8988T (cell line): ENCODE results near the gene ACSL6.

Source experiments
- DNase-seq: peaks from one replicate; pipeline ENCODE4 v3.0.0; 2011

ACSL6 gene

GRCh38 chr5:132013711-132014110 lies 2.3 kb upstream of the ACSL6 start:
- DNase-seq, result no peak

DNA sequence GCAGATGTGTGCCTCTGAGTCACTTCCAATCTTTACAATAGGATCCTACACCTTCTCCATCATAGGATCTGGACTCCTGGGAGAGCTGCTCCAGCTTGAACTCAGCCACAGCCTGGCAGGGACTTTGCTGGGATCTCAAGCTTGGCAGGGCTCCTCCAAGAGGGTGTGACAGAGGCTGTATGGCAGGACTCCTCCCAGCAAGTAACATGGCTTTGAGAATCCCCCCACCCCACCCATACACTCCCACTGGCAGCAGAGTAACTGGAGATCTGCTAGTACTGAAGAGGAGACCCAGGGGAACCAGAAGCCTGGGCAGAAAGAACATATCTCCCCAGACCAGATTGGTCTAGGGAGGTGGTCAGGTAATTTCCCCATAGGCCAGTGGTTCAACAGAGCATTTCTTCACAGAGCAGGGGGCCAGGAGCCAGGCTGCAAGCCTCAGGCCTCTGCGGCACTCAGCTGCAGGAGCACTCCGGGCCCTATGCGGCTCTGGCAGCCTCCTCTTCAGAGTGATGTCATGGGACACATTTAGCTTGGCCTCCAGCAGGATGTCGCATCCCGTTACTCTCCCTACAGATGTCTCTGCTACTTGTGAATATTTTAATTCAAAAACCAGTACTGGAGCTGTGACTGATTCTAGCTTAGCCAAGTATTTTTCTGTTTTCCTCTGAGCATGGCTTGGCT lies 1.7 kb upstream of the ACSL6 start:
- DNase-seq, result no peak

DNA sequence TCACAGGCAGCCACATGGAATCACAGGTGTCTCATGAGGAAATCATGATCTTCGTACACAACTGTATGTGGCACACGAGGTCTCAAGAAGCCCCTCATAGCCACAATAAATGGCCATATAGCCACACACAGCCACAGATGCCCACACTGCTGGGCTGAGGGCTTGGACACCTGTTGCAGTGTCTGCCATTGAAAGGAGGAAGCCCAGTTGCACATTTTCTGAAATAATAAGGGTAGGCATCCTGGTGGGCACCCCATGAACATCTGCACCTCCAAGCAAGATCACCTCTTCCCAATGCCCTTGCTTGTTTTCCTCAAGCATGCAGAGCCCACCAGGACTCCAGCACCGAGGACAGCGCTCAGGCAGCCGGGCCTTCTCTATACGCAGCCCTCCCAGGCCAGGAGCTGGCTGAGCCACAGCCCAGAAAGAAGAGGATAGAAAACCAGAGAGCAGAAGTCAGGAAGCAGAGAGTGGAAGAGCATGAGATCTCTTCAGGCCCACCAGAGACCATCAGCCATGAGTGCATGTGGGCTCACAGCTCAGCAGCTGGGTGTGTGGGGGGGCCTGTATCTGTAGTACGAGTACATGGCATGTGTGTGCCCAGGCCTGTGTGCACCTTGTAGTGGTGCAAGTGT lies 1.0 kb upstream of the ACSL6 start:
- DNase-seq, result no peak

DNA sequence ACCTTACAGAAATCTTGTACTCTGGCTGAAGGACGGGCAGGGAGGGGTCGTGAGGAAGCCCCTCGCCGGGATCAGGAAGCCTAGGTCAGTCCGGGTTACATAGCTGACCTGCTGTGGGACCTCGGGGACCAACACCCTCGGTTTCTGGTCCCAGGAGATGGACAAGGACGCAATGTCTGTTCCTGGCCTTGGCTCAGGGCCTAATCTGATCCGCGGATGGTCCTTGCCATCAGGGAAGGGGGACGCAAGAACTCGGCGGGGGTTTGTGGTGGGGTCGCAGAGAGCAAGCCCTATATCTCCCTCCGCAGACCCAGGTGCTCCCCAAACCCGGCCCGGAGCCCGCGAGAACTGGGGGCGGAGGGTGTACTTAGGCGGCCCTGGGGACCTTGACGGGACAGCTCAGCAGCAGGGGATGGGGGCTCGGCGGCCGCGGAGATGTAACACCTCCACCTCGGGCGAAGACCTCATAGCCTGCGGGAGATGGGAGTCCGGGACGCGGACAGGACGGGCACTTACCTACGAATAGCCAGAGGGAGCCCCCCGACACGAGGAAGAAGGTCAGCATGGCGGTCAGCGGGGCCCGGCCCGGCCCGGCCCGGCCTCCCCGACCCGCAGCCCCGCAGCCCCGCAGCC lies 353 bp downstream of the ACSL6 start:
- DNase-seq, result no peak

GRCh38 chr5:132010645-132010988 lies 841 bp downstream of the ACSL6 start:
- DNase-seq, result no peak

DNA sequence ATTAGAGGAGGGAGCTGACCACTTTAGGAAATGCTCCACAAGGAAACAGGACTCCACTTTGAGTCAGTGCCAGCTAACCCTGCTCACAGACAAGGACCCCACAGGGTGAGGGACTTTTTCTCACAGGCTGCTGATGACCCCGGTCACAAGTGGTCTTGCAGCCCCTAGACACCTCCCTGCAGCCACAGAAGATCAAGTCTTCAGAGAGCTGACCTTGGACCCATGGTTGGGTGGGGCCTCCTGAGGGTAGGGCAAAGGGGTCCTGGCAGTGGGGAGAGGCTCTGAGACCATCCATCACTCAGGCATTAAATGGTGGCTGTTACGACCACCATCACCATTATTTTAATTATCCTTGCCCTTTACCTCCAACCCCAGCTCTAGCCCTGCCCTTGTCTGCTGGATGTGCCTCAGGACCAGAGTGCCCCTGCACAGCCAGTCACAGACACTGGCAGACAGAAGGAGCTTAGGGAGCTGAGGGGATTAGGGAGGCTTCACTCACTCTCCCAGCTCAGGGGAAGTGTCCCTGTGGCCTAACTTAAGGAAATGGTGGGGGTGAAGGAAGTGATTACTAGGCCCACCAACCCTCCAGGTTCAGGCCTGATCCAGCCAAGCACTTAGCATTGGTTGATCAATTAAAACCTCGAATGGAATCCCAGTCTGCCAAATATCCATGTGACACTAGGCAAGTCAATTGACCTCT lies 1.6 kb downstream of the ACSL6 start:
- DNase-seq, result no peak

- DNase-seq, result no peak
Measured at GRCh38 chr5:132008961-132009680, 2.3 kb downstream of the ACSL6 start.

GRCh38 chr5:132008163-132008473 lies 3.3 kb downstream of the ACSL6 start:
- DNase-seq, result no peak

- peak; percentile 73 for DNase-seq
Measured at GRCh38 chr5:132007399-132008162, 3.9 kb downstream of the ACSL6 start.

DNA sequence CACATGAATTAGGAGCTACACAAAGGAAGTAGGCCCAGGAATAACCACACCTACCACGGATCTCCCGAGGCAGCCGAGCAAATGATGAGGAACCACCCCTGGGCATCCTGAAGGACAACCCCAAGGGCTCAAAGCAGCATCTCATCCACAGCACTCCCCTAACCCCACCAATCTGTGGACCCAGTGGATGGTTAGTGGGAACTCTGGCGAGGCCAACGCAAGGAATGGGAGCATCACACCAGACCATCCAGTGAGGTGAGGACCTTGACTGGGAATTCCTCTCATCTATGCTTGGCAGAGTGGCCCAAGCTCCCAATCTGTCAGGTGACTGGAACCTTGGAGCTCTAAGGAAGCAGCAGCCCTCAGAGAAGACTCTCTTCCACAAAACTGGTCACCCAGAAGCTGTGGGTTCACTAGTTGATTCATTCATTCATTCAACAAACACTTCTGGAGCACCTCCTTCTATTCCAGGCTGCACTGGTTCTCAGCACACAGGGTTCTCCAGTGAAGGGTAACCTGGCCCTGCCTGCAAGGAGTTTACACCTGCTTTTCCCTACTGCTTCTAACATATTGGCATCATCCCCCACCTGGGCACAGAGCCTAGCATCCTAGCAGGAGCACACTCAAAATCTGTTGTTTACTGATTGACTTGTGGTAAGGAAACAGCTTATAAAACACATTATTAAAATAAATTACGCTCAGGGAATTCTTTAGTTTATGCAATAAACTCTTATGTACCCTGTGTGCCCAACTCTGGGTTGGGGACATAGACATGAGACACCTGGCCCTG lies 4.9 kb downstream of the ACSL6 start:
- no peak for DNase-seq

- no peak for DNase-seq
Measured at GRCh38 chr5:132005591-132005990, 5.9 kb downstream of the ACSL6 start.

DNA sequence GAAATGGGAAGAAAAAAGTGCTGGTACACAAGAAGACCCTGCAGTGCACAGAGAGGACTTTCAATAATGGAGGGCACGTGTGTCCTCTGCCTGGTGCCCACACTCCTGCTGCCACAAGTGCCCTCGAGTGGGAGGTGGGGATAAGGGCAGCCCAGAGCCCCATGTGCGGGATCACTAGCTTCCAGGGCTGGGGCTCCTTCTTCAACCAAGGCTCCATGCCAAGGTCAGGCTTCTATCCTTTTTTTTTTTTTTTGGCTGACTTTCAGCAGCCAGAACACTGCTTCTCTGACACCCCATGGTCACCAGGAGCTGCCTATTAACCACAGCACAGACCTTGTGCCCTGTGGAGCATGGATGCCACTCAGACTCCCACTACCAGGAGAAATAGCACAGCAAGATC lies 7.5 kb downstream of the ACSL6 start:
- no peak for DNase-seq

DNA sequence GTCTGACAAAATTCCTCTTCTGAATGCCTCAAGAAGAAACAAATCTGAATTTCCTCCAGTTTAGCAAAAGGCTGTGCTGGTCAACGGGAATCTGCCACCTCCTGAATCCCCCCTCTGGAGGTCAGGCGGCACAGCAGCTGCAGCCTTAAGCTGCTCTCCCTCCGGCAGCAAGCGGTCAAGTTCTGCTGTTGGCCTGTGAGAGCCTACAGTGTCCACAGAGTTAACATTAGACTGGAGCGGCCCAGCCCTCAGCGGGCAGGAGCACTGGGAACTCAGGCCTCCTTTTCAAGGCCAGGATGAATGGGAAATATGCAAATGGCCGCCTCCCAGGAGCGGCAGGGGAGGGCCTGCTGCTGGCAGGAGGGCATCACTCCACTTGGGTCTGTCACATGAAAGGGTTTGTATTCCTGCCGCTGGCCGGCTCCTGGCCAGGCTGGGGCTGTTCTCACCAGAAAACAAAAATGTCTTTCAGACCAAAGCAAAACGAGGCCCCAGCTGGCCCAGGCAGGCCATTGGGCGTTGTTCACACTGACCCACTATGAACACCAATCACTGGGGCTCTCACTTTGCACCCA lies 8.2 kb downstream of the ACSL6 start:
- no peak for DNase-seq

DNA sequence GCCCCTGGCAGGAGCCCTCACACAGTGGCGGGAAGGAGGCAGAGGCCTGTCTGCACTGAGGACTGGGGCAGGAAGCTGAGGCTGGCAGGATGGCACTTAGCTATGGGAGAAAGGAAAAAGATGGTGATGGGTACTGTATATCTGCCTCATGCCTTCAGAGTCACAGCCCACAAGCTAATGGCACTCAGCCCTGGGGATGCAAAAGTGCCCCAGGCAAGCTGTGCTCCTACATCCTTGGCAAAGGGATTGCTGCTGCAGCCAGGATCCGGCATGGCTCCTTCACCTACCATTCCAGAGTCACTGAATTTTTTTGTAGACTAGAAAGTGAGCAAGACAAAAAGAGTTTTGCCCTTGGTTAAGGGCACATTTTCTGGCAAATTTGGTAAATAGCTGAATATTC lies 8.7 kb downstream of the ACSL6 start:
- DNase-seq, result no peak

GRCh38 chr5:132001647-132002561 lies 9.6 kb downstream of the ACSL6 start:
- no peak for DNase-seq

GRCh38 chr5:132000677-132001453 lies 10.6 kb downstream of the ACSL6 start:
- no peak for DNase-seq

- DNase-seq, result no peak
Measured at GRCh38 chr5:132000241-132000490, 11.3 kb downstream of the ACSL6 start.

DNA sequence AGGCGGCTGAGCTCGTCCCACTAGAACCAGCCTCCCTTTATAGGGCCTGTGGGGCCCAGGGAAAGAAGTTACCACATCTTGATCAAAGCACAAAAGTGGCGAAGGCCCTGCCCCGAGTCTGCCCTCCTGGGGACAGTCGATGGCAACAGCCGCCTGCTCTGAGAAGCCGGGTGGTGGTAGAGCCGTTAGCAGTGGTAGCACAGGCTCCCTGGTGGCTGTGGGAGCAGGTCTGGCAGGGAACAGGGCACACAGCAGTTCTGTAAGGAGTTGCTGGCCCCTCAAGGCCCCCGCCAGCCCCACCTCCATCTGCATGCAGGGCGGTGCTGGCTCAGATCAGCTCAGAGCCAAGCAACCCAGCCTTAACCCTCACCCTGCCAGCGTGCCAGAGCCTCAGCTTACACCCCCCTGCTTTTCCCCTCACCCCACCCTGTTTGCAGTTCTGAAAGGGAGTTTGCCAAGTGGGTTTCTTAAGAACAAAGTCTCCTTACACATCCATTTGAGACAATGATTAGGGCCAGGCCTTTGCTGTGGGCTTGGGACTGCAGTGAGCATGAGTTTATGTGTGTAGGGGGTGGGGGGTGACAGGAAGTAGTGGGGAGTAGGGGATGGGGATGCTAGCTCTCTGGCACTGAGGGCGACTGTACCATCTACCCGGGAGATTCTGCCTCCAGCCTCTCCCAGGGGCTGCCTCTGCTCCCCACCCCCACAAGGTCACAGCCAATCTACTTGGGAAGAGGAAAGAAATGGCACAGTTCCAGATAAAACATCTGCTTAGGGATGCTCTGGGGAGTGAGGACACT lies 11.8 kb downstream of the ACSL6 start:
- DNase-seq, result no peak

GRCh38 chr5:131999041-131999440 lies 12.4 kb downstream of the ACSL6 start:
- no peak for DNase-seq
